HT-29 (cell line): ENCODE measurements around the gene RAB10. TPM values are rescaled to one million over a fixed set of nuclear protein-coding genes. Genes with fewer than 3 reads are reported as not detected.
"Not testable (repeated sequence)": the region's sequence is repeated elsewhere in the genome, so short reads cannot be mapped to it uniquely, and the experiment has no call there.

ENCODE experiments used
- DNase-seq: peaks from one replicate; pipeline ENCODE4 v3.0.0-alpha.2; 2015; ENCODE audit warnings: low spot score
- total RNA-seq: library from RNA; depleted of rRNA; stranded (reverse); fragments of >200 nt; shearing (Covaris generic); gene quantifications from 2 replicates; pipeline ENCODE4 v1.2.3, GENCODE V29; 2014

The RAB10 gene
- total RNA-seq, 1 experiment from 2014 or later, result 135 TPM

DNA sequence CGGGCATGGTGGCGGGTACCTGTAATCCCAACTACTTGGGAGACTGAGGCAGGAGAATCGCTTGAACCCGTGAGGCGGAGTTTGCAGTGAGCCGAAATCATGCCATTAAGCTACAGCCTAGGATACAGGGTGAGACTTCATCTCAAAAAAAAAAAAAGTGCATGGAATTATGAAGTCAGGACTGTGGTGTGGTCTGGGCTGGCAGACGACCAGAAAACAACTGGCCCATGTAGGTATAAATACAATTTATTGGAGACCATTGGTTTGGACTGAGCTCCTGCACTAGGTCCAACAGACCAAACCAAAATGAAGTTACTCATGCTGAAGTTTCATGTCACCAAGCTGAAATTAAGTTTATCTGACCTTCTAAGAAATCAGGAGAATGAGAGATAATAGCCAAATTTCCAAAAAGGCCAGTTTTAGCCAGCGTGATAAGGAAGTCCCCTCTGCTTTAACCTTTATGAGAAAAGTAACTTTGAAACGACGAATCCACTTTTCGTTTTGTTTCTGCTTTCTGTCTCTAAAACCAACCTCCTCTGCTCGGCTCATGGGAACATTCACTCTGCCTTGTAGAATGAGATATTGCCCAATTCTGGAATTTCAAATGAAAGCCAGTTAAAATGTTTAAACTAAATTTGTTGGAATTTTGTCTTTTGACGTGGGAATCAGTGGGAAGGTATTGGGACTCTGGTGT, 17.7 kb upstream of the RAB10 start:
- DNase-seq, result no peak

DNA sequence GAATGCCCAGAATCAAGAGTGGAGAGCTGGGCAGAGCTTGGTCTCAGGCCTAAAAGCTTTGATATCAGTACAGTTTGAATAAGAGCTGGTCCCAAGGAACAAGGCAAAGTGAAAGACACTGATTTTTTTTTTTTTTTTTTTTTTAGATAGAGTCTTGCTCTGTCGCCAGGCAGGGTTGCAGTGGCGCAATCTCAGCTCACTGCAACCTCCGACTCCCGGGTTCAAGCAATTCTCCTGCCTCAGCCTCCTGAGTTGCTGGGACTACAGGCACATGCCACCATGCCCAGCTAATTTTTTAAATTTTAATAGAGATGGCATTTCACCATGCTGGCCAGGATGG, 17.2 kb upstream of the RAB10 start:
- not testable (repeated sequence) for DNase-seq

DNA sequence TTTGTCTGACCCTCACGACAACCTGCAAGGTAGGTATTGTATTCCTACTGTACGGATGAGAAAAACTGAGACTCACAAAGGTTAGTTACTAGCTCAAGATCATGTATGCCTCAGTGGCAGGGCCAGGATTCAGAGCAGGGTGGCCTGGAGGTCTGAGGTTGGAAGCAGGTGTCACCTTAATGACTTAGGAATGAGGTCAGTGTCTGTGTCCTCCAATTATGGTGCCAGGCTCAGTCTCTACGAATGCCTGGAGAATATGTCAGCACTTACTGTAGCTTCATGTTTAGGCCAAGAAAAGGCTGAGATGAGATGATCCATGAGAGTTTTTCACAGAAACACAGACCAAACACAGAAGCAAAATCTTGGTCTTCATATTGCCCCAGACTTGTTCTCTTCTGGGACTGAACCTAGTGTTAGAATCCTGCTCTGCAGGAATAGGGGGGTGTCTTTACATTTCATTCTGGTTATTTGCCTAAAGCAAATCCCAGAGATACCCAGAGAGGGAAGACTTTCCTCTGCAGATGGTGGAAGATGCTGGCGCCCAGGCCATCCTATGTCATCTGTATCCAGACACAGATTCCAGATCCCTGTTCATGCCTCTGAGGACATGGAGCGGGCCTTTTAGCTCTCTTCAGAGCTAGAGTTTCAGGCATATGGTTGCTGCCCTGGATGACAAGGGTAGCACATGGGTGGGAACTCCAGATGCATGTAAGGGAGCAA, 16.3 kb upstream of the RAB10 start:
- DNase-seq, result no peak

DNA sequence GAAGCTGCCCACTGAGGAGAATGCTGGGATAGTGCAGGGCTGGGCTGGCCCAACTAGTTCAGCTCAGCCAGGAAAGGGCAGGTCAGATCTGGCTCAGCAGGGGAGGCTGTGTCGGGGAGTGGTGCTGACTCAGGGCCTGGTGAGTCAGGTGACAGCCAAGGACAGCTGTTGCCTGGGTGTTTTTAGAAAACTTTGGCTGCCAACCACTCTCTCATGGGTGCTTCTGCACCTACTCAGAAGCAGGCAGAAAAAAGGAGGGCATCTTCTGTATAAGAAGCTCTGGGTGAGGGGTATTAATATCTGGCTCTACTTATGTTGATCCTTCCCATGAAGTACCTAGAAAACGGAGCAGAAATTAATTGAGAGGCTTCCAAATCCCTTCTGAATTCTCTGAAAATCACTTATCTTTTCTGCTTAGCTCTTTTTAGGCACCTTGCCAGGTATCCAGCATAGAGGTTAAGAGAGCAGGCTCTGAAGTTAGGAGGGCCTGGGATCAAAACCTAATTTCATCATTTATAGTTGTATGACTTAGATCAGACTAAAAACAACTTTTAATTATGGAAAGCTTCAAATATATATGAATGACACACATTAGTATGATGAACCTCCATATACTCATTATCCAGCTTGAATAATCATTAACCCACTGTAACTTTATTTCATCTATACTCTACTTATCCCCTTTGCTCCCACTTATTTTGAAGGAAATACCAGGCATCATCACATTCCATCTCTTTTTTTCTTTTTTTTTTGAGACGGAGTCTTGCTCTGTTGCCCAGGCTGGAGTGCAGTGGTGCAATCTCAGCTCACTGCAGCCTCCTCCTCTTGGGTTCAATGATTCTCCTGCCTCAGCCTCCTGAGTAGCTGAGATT, 15.5 kb upstream of the RAB10 start:
- DNase-seq, result peak; percentile 71

DNA sequence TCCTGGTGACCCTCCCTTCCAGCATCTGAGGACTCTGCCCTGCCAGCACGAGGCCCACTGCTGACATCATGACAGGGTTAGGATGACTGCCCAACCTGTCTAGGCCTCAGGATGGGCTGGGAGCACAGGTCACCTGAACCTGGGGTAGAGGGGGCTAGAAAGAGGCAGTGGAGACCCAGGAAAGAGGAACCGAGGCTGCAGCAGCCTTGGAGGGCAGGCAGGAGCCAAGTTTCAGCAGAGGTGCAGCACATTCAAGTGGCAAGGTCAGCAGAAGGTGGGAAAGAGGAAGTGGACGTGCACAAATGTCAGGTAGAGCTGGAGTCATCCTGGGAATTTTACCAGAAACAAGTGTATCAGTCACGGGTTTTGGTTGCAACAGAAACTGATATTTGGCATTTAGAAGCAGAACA, 13.6 kb upstream of the RAB10 start:
- no peak for DNase-seq

DNA sequence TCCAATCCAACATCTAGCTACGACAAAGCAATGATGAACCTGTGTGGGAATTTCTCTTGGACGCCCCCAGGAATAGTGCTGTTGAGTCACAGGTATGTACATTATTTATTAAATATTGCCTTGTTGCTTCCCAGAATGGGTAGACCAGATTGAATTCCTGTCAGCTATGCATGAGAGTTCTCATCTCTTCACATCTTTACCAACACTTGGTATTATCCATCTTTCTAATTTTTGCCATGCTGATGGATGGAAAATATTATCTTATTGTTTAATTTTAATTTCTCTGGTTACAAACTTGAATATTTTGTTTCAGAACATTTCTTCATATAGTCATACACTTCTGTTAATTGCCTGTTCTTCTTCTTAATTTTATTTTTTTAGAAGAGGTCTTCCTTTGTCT, 9.6 kb upstream of the RAB10 start:
- no peak for DNase-seq

DNA sequence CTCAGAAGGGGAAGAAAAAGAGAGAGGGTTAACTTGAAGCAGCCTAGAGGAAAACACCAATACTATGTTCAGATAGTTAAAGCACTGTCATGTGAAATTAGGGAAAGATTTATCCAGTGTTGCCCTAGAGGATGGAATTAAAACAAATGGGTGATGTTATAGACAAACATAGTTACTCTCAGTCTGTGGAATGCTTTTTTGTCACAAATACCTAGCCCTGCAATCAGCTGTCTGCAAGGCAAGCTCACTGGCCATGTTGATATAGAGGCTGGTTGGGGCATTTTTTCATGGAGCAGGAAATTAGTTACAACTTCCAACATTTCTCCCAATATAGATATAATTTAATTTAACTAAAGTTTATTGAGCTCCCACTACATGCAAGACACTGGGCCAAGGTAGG, 8.4 kb upstream of the RAB10 start:
- DNase-seq, result no peak

DNA sequence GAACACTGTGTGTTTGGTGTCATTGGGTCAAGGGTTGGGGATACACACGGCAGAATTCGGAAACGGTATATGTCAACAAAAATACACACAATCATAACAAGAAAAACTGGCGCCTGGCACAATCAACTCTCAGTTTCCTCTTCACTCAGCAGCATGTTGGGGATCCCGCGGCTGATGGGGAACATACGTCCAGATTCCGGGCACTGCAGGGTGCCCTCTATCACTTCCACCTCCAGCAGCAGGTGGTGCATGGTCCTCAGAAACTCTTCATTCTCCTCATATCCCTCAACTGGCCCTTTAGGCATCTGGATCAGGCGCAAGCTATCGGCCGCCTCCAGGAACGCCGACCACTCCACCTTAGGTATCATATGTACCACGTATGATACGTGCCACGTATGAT, 5.8 kb upstream of the RAB10 start:
- not testable (repeated sequence) for DNase-seq

DNA sequence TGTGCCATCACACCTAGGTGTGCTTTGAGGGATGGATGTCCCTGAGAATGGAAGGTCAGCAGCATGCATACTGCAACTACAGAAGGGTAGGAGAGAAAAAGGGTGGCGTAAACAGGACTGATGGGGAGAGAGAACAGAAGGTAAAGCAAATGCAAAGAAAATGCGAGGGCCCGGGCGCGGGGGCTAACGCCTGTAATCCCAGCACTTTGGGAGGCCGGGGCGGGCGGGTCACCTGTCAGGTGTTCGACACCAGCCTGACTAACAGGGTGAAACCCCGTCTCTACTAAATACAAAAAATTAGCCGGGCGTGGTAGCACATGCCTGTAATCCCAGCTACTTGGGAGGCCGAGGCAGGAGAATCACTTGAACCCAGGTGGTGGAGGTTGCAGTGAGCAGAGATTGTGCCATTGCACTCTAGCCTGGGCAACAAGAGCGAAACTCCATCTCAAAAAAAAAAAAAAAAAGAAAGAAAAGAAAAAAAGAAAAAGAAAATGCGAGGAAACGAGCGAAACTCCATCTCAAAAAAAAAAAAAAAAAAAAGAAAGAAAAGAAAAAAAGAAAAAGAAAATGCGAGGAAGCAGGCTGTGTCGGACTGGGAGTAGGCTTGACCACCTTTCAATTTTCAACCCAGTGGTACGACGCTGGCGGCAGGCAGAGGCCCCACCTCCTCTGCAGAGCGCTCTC, 1.2 kb upstream of the RAB10 start:
- not testable (repeated sequence) for DNase-seq

DNA sequence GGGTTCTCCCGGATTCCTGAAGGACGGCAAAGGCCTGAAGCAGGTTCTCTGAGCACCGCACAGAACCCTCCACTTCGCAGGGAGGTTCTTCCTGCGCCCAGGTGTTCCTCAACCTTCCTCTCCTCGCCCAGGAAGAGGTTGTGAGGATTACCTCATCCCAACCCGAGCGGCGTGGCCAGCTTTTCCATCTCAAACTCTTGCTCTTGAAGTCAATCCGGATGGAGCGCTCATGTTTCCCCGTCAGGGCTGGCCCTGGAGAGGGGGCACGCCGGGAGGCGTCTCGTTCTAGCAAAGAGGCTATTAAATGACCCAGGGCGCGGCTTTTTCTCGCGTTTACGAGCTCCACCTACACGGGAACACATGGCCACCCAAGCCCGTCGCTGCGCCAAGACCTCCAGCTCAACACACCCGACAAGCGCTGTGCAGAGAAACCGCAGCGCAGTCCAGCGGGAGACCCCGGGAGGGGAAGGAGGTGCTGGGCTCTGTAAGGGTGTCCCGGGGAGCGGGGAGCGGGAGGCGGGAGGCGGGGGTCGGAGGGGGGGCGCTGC, 540 bp upstream of the RAB10 start:
- DNase-seq, result peak; percentile 90

DNA sequence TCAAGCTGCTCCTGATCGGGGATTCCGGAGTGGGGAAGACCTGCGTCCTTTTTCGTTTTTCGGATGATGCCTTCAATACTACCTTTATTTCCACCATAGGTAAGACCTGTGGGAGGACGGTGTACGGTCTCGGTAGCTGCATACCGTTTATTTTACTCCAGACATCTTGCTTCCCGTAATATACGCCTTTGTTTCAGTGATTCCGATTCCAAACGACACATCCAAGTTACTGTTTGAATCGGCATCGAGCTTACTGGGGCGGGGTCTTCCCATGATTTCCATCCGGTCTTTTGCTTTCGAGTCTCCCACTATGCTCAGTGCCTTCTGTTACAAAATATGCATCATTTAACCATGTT, 731 bp downstream of the RAB10 start:
- no peak for DNase-seq

DNA sequence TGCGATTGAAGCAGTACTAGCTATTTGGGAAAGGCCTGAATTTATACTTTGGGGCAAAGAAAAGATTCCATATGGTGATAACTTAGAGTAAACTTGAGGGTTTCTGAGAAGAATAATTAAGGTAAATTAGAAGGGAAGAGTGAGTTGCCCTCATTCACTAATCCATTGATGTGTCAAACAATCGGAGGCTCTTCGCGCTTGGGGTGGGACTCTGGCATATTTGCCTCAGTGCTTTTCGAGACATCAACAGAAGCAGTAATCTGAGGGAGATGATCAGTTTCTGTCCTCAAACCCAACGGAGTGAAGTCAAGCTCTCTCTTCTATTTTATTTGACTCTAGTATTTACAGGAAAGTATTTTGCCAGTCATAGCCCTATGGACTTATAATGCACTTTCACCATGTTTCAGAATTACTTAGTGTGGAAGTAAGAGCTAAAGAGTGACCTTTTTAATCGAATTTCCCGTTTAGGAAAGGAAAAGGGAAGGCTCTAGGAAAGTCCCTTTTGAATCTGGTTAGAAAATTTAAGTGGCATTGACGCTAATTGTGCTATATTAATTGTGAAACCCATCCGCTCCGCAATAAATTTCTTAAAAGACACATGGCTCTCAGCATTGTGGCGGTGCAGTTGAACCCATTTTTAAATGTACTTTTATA, 1.3 kb downstream of the RAB10 start:
- peak; percentile 40 for DNase-seq

DNA sequence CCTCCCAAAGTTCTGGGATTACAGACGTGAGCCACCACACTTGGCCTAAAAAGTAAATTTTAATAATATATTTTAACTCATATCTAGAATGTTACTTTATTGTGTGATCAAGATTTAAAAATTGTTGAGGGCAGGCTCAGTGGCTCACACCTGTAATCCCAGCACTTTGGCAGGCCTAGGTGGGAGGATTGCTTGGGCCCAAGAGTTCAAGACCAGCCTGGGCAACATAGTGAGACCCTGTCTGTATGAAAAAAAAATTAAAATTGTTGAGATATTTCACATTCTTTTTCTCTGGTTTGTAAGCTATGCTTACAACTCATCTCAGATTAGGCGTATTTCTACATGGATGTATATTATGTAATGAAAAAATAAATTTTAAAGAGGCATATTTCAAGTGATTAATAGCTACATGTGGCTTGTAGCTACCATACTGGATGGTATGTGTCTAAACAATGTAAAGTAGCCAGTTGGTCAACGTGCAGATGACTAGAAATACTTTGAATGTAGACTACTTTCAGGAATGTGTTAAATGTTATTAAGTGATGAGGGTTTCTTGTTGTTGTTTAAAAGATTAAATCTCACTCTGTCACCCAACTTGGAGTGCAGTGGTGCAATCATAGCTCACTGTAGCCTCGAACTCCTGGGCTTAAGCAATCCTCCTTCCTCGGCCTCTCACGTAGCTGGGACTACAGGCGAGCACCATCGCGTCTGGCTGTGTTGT, 5.9 kb downstream of the RAB10 start:
- no peak for DNase-seq

DNA sequence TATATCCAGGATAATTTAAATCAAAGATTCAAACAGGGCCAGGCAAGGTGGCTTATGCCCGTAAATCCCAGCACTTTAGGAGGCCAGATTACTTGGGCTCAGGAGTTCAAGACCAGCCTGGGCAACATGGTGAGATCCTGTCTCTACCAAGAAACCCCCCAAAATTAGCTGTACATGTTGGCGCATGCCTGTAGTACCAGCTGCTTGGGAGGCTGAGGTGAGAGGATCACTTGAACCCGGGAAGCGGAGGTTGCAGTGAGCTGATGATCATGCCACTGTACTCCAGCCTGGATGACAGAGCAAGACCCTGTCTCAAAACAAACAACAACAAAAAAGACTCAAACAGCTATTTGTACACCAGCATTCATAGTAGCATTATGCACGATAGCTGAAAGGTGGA, 9.2 kb downstream of the RAB10 start:
- no peak for DNase-seq

DNA sequence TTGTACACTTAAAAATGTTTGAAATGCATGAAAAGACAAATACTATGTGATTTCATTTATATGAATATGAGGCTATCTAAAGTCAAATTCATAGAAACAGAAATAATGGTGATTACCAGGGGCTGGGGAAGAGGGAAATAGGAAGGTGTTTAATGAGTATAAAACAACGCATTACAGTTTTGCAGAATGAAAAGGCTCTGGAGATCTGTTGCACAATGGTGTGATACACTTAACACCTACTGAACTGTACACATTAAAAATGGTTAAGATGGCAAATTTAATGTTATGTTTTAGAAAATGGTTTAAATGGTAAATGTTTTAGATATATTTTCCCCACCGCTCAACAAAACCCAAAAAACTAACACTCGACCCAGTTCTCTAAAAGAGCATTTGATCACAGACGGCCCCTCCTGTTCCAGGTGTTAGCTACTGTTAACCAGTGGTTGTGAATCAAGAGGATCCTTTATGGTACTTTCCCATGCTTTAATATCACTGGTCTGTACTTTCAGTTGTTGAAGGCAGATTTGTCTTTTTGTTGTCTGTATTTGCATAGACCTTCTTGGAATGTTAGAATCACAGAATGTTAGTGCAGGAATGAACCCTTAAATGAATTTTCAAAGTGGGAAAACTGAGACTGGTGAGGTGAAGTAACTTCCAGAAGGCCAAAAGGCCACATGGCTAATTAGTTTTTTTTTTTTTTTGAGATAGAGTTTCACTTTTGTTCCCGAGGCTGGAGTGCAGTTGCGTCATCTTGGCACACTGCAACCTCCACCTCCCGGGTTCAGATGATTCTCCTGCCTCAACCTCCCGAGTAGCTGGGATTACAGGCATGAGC, 10.2 kb downstream of the RAB10 start:
- no peak for DNase-seq

DNA sequence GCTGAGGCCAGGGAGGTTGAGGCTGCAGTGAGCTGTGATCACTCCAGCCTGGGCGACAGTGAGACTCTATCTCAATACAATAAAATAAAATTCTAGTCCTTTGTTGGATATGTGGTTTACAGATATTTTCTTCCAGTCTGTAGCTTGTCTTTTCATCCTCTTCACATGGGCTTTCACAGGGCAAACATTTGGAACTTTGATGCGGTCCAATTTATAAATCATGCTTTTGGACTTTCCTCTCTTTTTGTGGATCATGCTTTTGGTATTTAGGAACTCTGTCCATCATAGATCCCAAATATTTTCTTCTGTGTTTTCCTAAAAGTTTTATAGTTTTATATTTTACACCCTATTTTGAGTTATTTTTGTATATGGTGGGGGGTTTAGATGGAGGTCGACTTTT, 14.9 kb downstream of the RAB10 start:
- no peak for DNase-seq

DNA sequence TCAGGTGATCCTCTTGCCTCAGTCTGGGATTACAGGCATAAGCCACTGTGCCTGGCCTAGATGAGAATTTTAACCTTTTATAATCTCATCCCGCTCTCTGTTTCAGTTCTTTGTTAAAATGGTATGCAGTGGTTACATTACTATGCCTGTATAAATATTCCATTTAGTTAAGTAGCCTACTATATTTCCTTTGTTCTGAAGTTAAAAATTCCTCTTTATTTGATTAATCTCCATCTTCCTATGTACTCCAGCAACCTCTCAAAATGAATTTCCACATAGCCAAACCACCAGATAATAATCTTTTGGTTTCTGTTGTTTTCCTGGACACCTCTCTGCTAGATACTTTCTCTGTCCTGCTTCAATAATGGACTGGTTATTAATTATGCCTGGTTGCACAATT, 15.8 kb downstream of the RAB10 start:
- DNase-seq, result no peak

DNA sequence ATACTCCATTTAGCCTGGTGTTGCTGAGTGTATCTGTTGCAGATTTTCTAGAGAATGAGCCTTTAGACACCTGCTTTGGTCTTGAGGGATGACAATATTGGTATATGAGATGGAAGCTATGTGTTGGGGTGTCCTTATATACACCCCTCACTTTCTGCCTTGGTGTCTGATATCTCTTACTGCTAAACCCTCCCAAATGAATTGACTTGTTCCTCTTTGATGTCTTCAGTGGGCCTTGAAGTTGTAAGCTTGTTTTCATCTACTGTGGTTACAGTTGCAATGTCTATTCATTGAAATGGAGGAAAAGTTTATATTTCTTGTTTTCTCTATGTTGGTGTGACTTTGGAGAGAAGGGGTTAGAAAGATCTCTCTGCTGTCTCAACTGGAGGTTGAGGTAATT, 18.9 kb downstream of the RAB10 start:
- DNase-seq, result no peak

DNA sequence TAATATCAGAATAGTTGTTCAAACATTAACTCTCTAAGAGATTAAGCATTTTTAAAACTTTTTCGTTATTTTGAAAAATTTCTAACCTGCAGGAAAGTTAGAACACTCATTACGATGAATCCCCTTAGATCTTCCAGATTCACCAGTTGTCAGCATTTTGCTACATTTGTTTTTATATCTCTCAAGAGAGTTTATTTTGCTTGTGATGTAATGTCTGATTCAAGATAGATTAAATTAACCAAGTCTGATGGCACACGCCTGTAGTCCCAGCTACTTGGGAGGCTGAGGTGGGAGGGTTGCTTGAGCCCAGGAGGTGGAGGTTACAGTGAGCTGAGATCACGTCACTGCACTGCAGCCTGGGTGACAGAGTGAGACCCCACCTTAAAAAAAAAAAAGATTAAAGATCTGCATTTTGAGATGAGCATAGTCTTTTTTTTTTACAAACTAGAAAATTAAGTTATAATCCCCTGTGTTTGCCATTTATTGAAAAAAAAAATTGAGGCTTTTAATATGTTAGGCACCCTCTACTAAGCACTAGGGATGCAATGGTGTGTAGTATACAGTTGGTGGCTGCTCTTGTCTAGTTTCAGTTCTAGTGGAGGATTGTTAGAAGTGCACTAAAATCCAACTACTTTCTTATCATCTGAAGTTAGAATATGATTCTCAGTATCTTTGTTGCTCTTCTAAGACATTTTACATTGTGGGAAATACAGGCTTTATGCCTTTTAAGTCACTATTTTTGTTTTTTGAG, 20.9 kb downstream of the RAB10 start:
- no peak for DNase-seq
